ENCODE results near the gene HPS5.

DNA sequence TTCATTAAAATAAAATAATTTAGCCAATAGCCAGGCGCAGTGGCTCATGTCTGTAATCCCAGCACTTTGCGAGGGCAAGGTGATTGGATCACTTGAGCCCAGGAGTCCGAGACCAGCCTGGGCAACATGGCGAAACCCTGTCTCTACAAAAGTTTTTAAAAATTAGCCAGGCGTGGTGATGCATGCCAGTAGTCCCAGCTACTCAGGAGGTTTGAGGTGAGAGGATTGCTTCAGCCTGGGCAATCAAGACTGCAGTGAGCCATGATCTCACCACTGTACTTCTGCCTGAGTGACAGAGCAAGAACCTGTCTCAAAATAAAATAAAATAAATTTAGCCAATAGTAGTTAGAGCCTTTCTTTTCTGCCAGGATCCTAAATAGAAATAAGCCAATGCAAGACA, 12.2 kb downstream of the HPS5 start:
- TF ChIP-seq CTCF (IDR thresholded peaks at IDR 0.05) (no peak), POLR2AphosphoS5 (IDR thresholded peaks at IDR 0.05) (no peak), POLR2A (IDR thresholded peaks at IDR 0.05) (no peak), EP300 (IDR thresholded peaks at IDR 0.05) (no peak)

Data from gastroesophageal sphincter (tissue), 3 donors.